Vagina (tissue), 2 donors: ENCODE results near the gene ARHGAP8.

Source experiments
- POLR2A ChIP-seq, 2 donors: fragments of 450-650 bp; IDR thresholded peaks; one replicate each; pipeline ENCODE4 v1.6.1; 2017; ENCODE audit warnings: antibody characterized with exemption in 2 of 2, mild to moderate bottlenecking in 2 of 2, moderate library complexity in 2 of 2
- POLR2AphosphoS5 ChIP-seq, 2 donors: sonication (generic); formaldehyde crosslinking; IDR thresholded peaks; one replicate each; pipeline ENCODE4 v1.9.0; 2017; ENCODE audit warnings: antibody characterized with exemption in 2 of 2, mild to moderate bottlenecking in 2 of 2, low read depth in 1 of 2; ENCODE audit not compliant: insufficient read depth in 1 of 2
- TF ChIP-seq, protein P1 (sequence below), 3 experiments: fragments of 450-650 bp in 2 of 3; fragments of 200-600 bp in 1 of 3; sonication (generic) in 1 of 3; IDR thresholded peaks; one replicate each; pipeline ENCODE4 v1.5.1; 2017 to 2019; ENCODE audit warnings: antibody characterized with exemption in 3 of 3, mild to moderate bottlenecking in 2 of 3, moderate library complexity in 2 of 3

DNA sequence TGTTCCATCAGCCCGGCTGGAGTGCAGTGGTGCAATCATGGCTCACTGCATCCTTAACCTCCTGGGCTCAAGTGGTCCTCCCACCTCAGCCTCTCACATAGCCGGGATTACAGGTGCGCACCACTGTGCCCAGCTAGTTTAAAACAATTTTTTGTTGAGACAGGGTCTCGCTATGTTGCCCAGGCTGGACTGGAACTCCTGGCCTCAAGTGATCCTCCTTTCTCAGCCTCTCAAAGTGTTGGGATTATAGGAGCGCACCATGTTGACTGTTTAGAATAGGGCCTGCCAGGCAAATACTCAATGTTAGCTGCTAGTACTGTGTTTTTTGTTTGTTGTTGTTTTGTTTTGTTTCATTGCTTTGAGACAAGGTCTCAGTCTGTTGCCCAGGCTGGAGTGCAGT, 66.4 kb downstream of the ARHGAP8 start:
- no peak for TF ChIP-seq POLR2A (IDR thresholded peaks at IDR 0.05)
- no peak for TF ChIP-seq POLR2AphosphoS5 (IDR thresholded peaks at IDR 0.05; ENCODE audit: insufficient read depth in 1 of 2, low read depth in 1 of 2)
- TF ChIP-seq, protein P1, sequence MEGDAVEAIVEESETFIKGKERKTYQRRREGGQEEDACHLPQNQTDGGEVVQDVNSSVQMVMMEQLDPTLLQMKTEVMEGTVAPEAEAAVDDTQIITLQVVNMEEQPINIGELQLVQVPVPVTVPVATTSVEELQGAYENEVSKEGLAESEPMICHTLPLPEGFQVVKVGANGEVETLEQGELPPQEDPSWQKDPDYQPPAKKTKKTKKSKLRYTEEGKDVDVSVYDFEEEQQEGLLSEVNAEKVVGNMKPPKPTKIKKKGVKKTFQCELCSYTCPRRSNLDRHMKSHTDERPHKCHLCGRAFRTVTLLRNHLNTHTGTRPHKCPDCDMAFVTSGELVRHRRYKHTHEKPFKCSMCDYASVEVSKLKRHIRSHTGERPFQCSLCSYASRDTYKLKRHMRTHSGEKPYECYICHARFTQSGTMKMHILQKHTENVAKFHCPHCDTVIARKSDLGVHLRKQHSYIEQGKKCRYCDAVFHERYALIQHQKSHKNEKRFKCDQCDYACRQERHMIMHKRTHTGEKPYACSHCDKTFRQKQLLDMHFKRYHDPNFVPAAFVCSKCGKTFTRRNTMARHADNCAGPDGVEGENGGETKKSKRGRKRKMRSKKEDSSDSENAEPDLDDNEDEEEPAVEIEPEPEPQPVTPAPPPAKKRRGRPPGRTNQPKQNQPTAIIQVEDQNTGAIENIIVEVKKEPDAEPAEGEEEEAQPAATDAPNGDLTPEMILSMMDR (IDR thresholded peaks at IDR 0.05): no peak
